Parathyroid adenoma (tissue), 2 donors: ENCODE measurements around the gene FGD2.

Experiments
- H2AFZ ChIP-seq: fragments of 300-600 bp; sonication (generic); one replicate; pipeline ENCODE4 v1.7.0; 2017; ENCODE audit warnings: antibody characterized with exemption, mild to moderate bottlenecking
- H3K27ac ChIP-seq: fragments of 300-600 bp; sonication (generic); one replicate; pipeline ENCODE4 v1.7.0; 2017
- H3K27me3 ChIP-seq: fragments of 300-600 bp; sonication (generic); one replicate; pipeline ENCODE4 v1.7.0; 2017; ENCODE audit warnings: low read length; ENCODE audit not compliant: control insufficient read depth, insufficient read depth
- H3K36me3 ChIP-seq: fragments of 300-600 bp; sonication (generic); one replicate; pipeline ENCODE4 v1.7.0; 2017; ENCODE audit warnings: low read length; ENCODE audit not compliant: control insufficient read depth, insufficient read depth
- H3K4me1 ChIP-seq: fragments of 300-600 bp; sonication (generic); one replicate; pipeline ENCODE4 v1.7.0; 2017; ENCODE audit warnings: control low read depth
- H3K4me2 ChIP-seq: fragments of 300-600 bp; sonication (generic); one replicate; pipeline ENCODE4 v1.7.0; 2017; ENCODE audit warnings: low read length
- H3K4me3 ChIP-seq: fragments of 300-600 bp; sonication (generic); one replicate; pipeline ENCODE4 v1.7.0; 2017; ENCODE audit warnings: low read depth, low read length
- H3K79me2 ChIP-seq: fragments of 300-600 bp; sonication (generic); one replicate; pipeline ENCODE4 v1.7.0; 2017; ENCODE audit warnings: control low read depth
- H3K9ac ChIP-seq: fragments of 300-600 bp; sonication (generic); one replicate; pipeline ENCODE4 v1.7.0; 2017; ENCODE audit warnings: mild to moderate bottlenecking
- H3K9me3 ChIP-seq: fragments of 300-600 bp; sonication (generic); one replicate; pipeline ENCODE4 v1.7.0; 2017; ENCODE audit warnings: low read length; ENCODE audit not compliant: control insufficient read depth
- CTCF ChIP-seq: fragments of 300-600 bp; sonication (generic); IDR thresholded peaks from one replicate; pipeline ENCODE4 v1.7.0; 2017; ENCODE audit warnings: antibody characterized with exemption, mild to moderate bottlenecking
- donor health status: primary hyperparathyroidism.

The FGD2 gene

GRCh38 chr6:37013516-37014491 is 8.3 kb downstream of the FGD2 start:
- no peaks in the 10 kb centered on the region for H3K27me3 ChIP-seq
- no peak overlapping the region for H2AFZ ChIP-seq
- H3K27ac ChIP-seq: no peak overlapping the region
- H3K4me3 ChIP-seq: no peak overlapping the region
- peaks cover 2% of the 10 kb centered on the region for H3K79me2 ChIP-seq
- H3K9me3 ChIP-seq: no peaks in the 10 kb centered on the region
- H3K4me2 ChIP-seq: no peak overlapping the region
- H3K36me3 ChIP-seq: no peaks in the 10 kb centered on the region
- peaks cover 6% of the 10 kb centered on the region for H3K4me1 ChIP-seq
- no peak overlapping the region for H3K9ac ChIP-seq
- no peak for TF ChIP-seq CTCF

GRCh38 chr6:37014667-37015066 is 9.2 kb downstream of the FGD2 start:
- peaks cover 2% of the 10 kb centered on the region for H3K79me2 ChIP-seq
- H3K27me3 ChIP-seq: no peaks in the 10 kb centered on the region
- no peak overlapping the region for H3K4me2 ChIP-seq
- no peak for TF ChIP-seq CTCF
- H3K36me3 ChIP-seq: no peaks in the 10 kb centered on the region
- no peak overlapping the region for H3K9ac ChIP-seq
- H2AFZ ChIP-seq: no peak overlapping the region
- peaks cover 14% of the 10 kb centered on the region for H3K4me1 ChIP-seq
- H3K27ac ChIP-seq: no peak overlapping the region
- H3K9me3 ChIP-seq: no peaks in the 10 kb centered on the region
- H3K4me3 ChIP-seq: no peak overlapping the region

- H3K79me2 ChIP-seq: peaks cover 2% of the 10 kb centered on the region
- no peak overlapping the region for H3K4me2 ChIP-seq
- TF ChIP-seq CTCF: no peak
- H3K4me1 ChIP-seq: peaks cover 14% of the 10 kb centered on the region
- H3K9ac ChIP-seq: no peak overlapping the region
- no peak overlapping the region for H3K4me3 ChIP-seq
- H2AFZ ChIP-seq: no peak overlapping the region
- no peaks in the 10 kb centered on the region for H3K36me3 ChIP-seq
- H3K9me3 ChIP-seq: no peaks in the 10 kb centered on the region
- H3K27ac ChIP-seq: no peak overlapping the region
- no peaks in the 10 kb centered on the region for H3K27me3 ChIP-seq
These were observed 10.1 kb downstream of the FGD2 start for GRCh38 chr6:37015532-37015931.

- Histone ChIP-seq H3K4me2 (no peak overlapping the region), H3K9me3 (no peaks in the 10 kb centered on the region), H3K9ac (no peak overlapping the region), H2AFZ (no peak overlapping the region), H3K4me1 (peaks cover 14% of the 10 kb centered on the region), H3K27ac (no peak overlapping the region), H3K27me3 (no peaks in the 10 kb centered on the region), H3K4me3 (no peak overlapping the region), H3K36me3 (no peaks in the 10 kb centered on the region), H3K79me2 (peaks cover 2% of the 10 kb centered on the region)
- TF ChIP-seq CTCF: no peak
These were observed 11.5 kb downstream of the FGD2 start for GRCh38 chr6:37016995-37017394.
